WTC11 (cell line): ENCODE measurements around the gene REPS2. TPM values are rescaled to one million over a fixed set of nuclear protein-coding genes. Genes with fewer than 3 reads are reported as not detected.

Source experiments
- ATAC-seq: fragments of 200-7000 bp; cut with Tn5 transposase; 2 replicates; pipeline ENCODE4 v1.10.0; 2021; ENCODE audit warnings: mild to moderate bottlenecking, moderate library complexity
- CTCF ChIA-PET: fragments of 300-600 bp; sonication (Branson Sonifier 250); formaldehyde crosslinking; loops from one replicate; lab custom pipeline; 2021; ENCODE audit warnings: antibody characterized with exemption; lab: Charles Lee
- POLR2A ChIA-PET: fragments of 350-600 bp; sonication (Branson Sonifier 250); formaldehyde crosslinking; loops from one replicate; lab custom pipeline; 2021; ENCODE audit warnings: antibody characterized with exemption; lab: Charles Lee
- DNase-seq: peaks from one replicate; pipeline ENCODE4 v3.0.0; 2021; ENCODE audit warnings: low spot score
- H3K27ac Mint-ChIP-seq: 2 replicates; pipeline ENCODE4 v1.8.0; 2021; ENCODE audit warnings: mixed read lengths
- H3K27me3 Mint-ChIP-seq: 2 replicates; pipeline ENCODE4 v1.8.0; 2021; ENCODE audit warnings: low read depth, mild to moderate bottlenecking, moderate library complexity, mixed read lengths
- H3K36me3 Mint-ChIP-seq: 2 replicates; pipeline ENCODE4 v1.8.0; 2021; ENCODE audit warnings: mixed read lengths
- H3K4me1 Mint-ChIP-seq: 2 replicates; pipeline ENCODE4 v1.8.0; 2022; ENCODE audit warnings: mixed read lengths
- H3K4me3 Mint-ChIP-seq: 2 replicates; pipeline ENCODE4 v1.8.0; 2021; ENCODE audit warnings: mild to moderate bottlenecking, moderate library complexity, mixed read lengths
- H3K9me3 Mint-ChIP-seq: 2 replicates; pipeline ENCODE4 v1.8.0; 2021; ENCODE audit warnings: mixed read lengths
- ATF1 ChIP-seq: sonication (generic); formaldehyde crosslinking; IDR thresholded peaks from 2 replicates; pipeline ENCODE4 v1.8.1; 2023; ENCODE audit warnings: mild to moderate bottlenecking, moderate library complexity, missing genetic modification reagents
- CBFB ChIP-seq: sonication (generic); formaldehyde crosslinking; IDR thresholded peaks from 2 replicates; pipeline ENCODE4 v1.8.1; 2022; ENCODE audit warnings: mild to moderate bottlenecking, low read depth, missing genetic modification reagents
- CREB1 ChIP-seq: sonication (generic); formaldehyde crosslinking; IDR thresholded peaks from 2 replicates; pipeline ENCODE4 v1.8.0; 2023; ENCODE audit warnings: mild to moderate bottlenecking, missing genetic modification reagents
- CREM ChIP-seq: sonication (generic); formaldehyde crosslinking; IDR thresholded peaks from 2 replicates; pipeline ENCODE4 v1.8.1; 2022; ENCODE audit warnings: mild to moderate bottlenecking, missing genetic modification reagents, moderate library complexity
- EMX1 ChIP-seq: fragments of 250-450 bp; sonication (Bioruptor Pico); IDR thresholded peaks from 2 replicates; pipeline ENCODE4 v1.8.0; 2021; ENCODE audit warnings: mild to moderate bottlenecking
- ETV6 ChIP-seq: sonication (generic); formaldehyde crosslinking; IDR thresholded peaks from 2 replicates; pipeline ENCODE4 v1.8.1; 2022; ENCODE audit warnings: mild to moderate bottlenecking, missing genetic modification reagents
- FOXJ3 ChIP-seq: sonication (generic); formaldehyde crosslinking; IDR thresholded peaks from 2 replicates; pipeline ENCODE4 v1.9.0; 2021; ENCODE audit warnings: missing genetic modification reagents, mild to moderate bottlenecking, borderline replicate concordance
- IRF2 ChIP-seq: sonication (generic); formaldehyde crosslinking; IDR thresholded peaks from 2 replicates; pipeline ENCODE4 v1.8.0; 2022; ENCODE audit warnings: low read depth, missing genetic modification reagents, borderline replicate concordance
- JAZF1 ChIP-seq: fragments of 250-450 bp; sonication (Bioruptor Pico); IDR thresholded peaks from 2 replicates; pipeline ENCODE4 v1.9.0; 2021; ENCODE audit warnings: moderate library complexity, mild to moderate bottlenecking, inconsistent platforms
- MXD4 ChIP-seq: fragments of 250-450 bp; sonication (Bioruptor Pico); IDR thresholded peaks from 2 replicates; pipeline ENCODE4 v1.8.0; 2021; ENCODE audit warnings: mild to moderate bottlenecking, moderate library complexity, borderline replicate concordance
- NFATC4 ChIP-seq: fragments of 250-450 bp; sonication (Bioruptor Pico); IDR thresholded peaks from 2 replicates; pipeline ENCODE4 v1.9.0; 2021; ENCODE audit warnings: mild to moderate bottlenecking
- NR1H2 ChIP-seq: sonication (generic); formaldehyde crosslinking; IDR thresholded peaks from 2 replicates; pipeline ENCODE4 v1.9.0; 2021; ENCODE audit warnings: mild to moderate bottlenecking, moderate library complexity, missing genetic modification reagents
- RORB ChIP-seq: fragments of 250-450 bp; sonication (Bioruptor Pico); IDR thresholded peaks from 2 replicates; pipeline ENCODE4 v1.9.0; 2021; ENCODE audit warnings: mild to moderate bottlenecking
- SMAD4 ChIP-seq: sonication (generic); formaldehyde crosslinking; IDR thresholded peaks from 2 replicates; pipeline ENCODE4 v1.8.0; 2022; ENCODE audit warnings: mild to moderate bottlenecking, missing genetic modification reagents
- SP1 ChIP-seq: sonication (generic); formaldehyde crosslinking; conservative IDR thresholded peaks from 2 replicates; pipeline ENCODE4 v1.8.1; 2022; ENCODE audit warnings: missing genetic modification reagents
- TP53 ChIP-seq: sonication (generic); formaldehyde crosslinking; IDR thresholded peaks from 2 replicates; pipeline ENCODE4 v1.8.1; 2023; ENCODE audit warnings: mild to moderate bottlenecking, missing genetic modification reagents
- ZNF416 ChIP-seq: fragments of 250-450 bp; sonication (Bioruptor Pico); IDR thresholded peaks from 2 replicates; pipeline ENCODE4 v1.9.0; 2021; ENCODE audit warnings: mild to moderate bottlenecking, inconsistent platforms
- total RNA-seq: library from RNA; stranded (reverse); gene quantifications from 3 replicates; pipeline ENCODE4 v1.2.3, GENCODE V29; 2021
- TF ChIP-seq, protein P1 (sequence below): sonication (generic); formaldehyde crosslinking; IDR thresholded peaks from 2 replicates; pipeline ENCODE4 v1.8.1; 2023; ENCODE audit warnings: mild to moderate bottlenecking, missing genetic modification reagents, moderate library complexity
- TF ChIP-seq, protein P2 (sequence below): fragments of 250-450 bp; sonication (Bioruptor Pico); IDR thresholded peaks from 2 replicates; pipeline ENCODE4 v1.8.0; 2021; ENCODE audit warnings: mild to moderate bottlenecking
- TF ChIP-seq, protein P3 (sequence below): sonication (generic); formaldehyde crosslinking; IDR thresholded peaks from 2 replicates; pipeline ENCODE4 v1.8.1; 2023; ENCODE audit warnings: mild to moderate bottlenecking, missing genetic modification reagents
- TF ChIP-seq, protein P4 (sequence below): fragments of 250-450 bp; sonication (Bioruptor Pico); IDR thresholded peaks from 2 replicates; pipeline ENCODE4 v1.9.0; 2021; ENCODE audit warnings: mild to moderate bottlenecking, borderline replicate concordance
- TF ChIP-seq, protein P5 (sequence below): fragments of 250-450 bp; sonication (Bioruptor Pico); IDR thresholded peaks from 2 replicates; pipeline ENCODE4 v2.1.2; 2022; ENCODE audit warnings: mild to moderate bottlenecking, moderate library complexity
- TF ChIP-seq, protein P6 (sequence below): sonication (generic); formaldehyde crosslinking; conservative IDR thresholded peaks from 2 replicates; pipeline ENCODE4 v1.8.1; 2022; ENCODE audit warnings: mild to moderate bottlenecking, missing genetic modification reagents

Gene REPS2
- total RNA-seq, 1 experiment from 2014 or later, result 2.2 TPM

DNA sequence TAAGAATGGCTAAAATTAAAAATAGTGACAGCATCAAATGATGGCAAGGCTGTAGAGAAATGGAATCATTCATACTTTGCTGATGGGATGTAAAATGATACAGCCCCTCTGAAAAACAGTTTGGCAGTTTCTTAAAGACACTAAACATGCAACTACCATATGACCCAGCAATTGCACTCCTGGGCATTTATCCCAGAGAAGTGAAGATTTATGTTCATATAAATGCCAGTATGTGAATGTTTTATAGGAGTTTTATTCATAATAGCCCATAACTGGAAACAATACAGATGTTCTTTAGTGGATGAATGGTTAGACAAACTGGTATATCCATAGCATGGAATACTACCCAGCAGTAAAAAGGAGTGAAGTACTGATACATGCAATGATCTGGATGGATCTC, 43.3 kb downstream of the REPS2 start:
- Mint-ChIP-seq H3K27me3 (no peaks in the 10 kb centered on the region; the same call in 1 of the 2 replicates), H3K27ac (no peak overlapping the region), H3K4me1 (no peaks in the 10 kb centered on the region), H3K36me3 (no peaks in the 10 kb centered on the region), H3K9me3 (no peaks in the 10 kb centered on the region), H3K4me3 (no peak overlapping the region)
- ATAC-seq (no peak), DNase-seq (no peak)
- ChIA-PET CTCF (no interaction called here), POLR2A (no interaction called here)
- TF ChIP-seq RORB, result no peak
- TF ChIP-seq, protein P1, sequence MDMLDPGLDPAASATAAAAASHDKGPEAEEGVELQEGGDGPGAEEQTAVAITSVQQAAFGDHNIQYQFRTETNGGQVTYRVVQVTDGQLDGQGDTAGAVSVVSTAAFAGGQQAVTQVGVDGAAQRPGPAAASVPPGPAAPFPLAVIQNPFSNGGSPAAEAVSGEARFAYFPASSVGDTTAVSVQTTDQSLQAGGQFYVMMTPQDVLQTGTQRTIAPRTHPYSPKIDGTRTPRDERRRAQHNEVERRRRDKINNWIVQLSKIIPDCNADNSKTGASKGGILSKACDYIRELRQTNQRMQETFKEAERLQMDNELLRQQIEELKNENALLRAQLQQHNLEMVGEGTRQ (CRISPR knock-in tag), result no peak
- no peak for TF ChIP-seq ETV6 (CRISPR knock-in tag)
- TF ChIP-seq CBFB (CRISPR knock-in tag), result no peak

DNA sequence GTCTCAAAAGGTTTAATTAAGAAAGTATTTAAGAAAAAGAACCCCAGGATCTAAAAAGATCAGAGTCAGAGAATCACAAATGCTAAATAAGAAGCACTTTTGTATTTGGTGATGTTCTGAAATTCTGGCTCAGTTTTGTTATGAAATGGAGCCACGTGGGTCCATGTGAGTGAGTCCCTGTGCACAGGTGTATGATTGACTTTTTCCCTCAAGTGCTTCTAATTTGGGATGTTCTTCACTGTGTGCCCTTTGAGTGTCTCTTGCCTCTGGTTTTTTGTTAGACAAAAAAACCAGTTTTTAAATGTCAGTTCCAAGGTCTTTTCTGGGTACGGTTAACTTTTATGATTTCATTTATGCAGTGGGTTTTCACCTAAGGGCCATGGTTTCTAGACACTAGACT, 44.4 kb downstream of the REPS2 start:
- Mint-ChIP-seq H3K9me3 (no peaks in the 10 kb centered on the region), H3K27me3 (no peaks in the 10 kb centered on the region), H3K27ac (no peak overlapping the region), H3K36me3 (no peaks in the 10 kb centered on the region), H3K4me3 (no peak overlapping the region), H3K4me1 (no peaks in the 10 kb centered on the region)
- ChIA-PET POLR2A (no interaction called here), CTCF (no interaction called here)
- ATAC-seq (no peak), DNase-seq (no peak)
- TF ChIP-seq JAZF1 (CRISPR knock-in tag), result no peak
- TF ChIP-seq, protein P2, sequence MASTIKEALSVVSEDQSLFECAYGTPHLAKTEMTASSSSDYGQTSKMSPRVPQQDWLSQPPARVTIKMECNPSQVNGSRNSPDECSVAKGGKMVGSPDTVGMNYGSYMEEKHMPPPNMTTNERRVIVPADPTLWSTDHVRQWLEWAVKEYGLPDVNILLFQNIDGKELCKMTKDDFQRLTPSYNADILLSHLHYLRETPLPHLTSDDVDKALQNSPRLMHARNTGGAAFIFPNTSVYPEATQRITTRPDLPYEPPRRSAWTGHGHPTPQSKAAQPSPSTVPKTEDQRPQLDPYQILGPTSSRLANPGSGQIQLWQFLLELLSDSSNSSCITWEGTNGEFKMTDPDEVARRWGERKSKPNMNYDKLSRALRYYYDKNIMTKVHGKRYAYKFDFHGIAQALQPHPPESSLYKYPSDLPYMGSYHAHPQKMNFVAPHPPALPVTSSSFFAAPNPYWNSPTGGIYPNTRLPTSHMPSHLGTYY (CRISPR knock-in tag), result no peak
- TF ChIP-seq ZNF416 (CRISPR knock-in tag), result no peak
- no peak for TF ChIP-seq SMAD4
- TF ChIP-seq CREM, result no peak
- TF ChIP-seq EMX1, result no peak
- TF ChIP-seq SP1 (CRISPR knock-in tag), result no peak
- no peak for TF ChIP-seq TP53 (CRISPR knock-in tag)
- TF ChIP-seq NFATC4, result no peak
- no peak for TF ChIP-seq FOXJ3 (CRISPR knock-in tag)
- TF ChIP-seq, protein P3, sequence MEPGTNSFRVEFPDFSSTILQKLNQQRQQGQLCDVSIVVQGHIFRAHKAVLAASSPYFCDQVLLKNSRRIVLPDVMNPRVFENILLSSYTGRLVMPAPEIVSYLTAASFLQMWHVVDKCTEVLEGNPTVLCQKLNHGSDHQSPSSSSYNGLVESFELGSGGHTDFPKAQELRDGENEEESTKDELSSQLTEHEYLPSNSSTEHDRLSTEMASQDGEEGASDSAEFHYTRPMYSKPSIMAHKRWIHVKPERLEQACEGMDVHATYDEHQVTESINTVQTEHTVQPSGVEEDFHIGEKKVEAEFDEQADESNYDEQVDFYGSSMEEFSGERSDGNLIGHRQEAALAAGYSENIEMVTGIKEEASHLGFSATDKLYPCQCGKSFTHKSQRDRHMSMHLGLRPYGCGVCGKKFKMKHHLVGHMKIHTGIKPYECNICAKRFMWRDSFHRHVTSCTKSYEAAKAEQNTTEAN (CRISPR knock-in tag), result no peak
- no peak for TF ChIP-seq NR1H2 (CRISPR knock-in tag)
- TF ChIP-seq ATF1 (CRISPR knock-in tag), result no peak
- TF ChIP-seq, protein P4, sequence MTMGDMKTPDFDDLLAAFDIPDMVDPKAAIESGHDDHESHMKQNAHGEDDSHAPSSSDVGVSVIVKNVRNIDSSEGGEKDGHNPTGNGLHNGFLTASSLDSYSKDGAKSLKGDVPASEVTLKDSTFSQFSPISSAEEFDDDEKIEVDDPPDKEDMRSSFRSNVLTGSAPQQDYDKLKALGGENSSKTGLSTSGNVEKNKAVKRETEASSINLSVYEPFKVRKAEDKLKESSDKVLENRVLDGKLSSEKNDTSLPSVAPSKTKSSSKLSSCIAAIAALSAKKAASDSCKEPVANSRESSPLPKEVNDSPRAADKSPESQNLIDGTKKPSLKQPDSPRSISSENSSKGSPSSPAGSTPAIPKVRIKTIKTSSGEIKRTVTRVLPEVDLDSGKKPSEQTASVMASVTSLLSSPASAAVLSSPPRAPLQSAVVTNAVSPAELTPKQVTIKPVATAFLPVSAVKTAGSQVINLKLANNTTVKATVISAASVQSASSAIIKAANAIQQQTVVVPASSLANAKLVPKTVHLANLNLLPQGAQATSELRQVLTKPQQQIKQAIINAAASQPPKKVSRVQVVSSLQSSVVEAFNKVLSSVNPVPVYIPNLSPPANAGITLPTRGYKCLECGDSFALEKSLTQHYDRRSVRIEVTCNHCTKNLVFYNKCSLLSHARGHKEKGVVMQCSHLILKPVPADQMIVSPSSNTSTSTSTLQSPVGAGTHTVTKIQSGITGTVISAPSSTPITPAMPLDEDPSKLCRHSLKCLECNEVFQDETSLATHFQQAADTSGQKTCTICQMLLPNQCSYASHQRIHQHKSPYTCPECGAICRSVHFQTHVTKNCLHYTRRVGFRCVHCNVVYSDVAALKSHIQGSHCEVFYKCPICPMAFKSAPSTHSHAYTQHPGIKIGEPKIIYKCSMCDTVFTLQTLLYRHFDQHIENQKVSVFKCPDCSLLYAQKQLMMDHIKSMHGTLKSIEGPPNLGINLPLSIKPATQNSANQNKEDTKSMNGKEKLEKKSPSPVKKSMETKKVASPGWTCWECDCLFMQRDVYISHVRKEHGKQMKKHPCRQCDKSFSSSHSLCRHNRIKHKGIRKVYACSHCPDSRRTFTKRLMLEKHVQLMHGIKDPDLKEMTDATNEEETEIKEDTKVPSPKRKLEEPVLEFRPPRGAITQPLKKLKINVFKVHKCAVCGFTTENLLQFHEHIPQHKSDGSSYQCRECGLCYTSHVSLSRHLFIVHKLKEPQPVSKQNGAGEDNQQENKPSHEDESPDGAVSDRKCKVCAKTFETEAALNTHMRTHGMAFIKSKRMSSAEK (CRISPR knock-in tag), result no peak
- TF ChIP-seq, protein P5, sequence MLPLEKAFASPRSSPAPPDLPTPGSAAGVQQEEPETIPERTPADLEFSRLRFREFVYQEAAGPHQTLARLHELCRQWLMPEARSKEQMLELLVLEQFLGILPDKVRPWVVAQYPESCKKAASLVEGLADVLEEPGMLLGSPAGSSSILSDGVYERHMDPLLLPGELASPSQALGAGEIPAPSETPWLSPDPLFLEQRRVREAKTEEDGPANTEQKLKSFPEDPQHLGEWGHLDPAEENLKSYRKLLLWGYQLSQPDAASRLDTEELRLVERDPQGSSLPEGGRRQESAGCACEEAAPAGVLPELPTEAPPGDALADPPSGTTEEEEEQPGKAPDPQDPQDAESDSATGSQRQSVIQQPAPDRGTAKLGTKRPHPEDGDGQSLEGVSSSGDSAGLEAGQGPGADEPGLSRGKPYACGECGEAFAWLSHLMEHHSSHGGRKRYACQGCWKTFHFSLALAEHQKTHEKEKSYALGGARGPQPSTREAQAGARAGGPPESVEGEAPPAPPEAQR, result no peak
- no peak for TF ChIP-seq MXD4
- TF ChIP-seq, protein P6, sequence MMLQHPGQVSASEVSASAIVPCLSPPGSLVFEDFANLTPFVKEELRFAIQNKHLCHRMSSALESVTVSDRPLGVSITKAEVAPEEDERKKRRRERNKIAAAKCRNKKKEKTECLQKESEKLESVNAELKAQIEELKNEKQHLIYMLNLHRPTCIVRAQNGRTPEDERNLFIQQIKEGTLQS (CRISPR knock-in tag), result no peak
- TF ChIP-seq CREB1 (CRISPR knock-in tag), result no peak
- TF ChIP-seq IRF2 (CRISPR knock-in tag), result no peak
